AG09309 (cell line): ENCODE measurements around the gene RNF182.

ENCODE experiments used
- DNase-seq: peaks from one replicate; pipeline ENCODE4 v3.0.0-alpha.2; 2010; ENCODE audit warnings: low read depth
- H3K4me3 ChIP-seq: 2 replicates; pipeline ENCODE4 v1.5.1; 2011; ENCODE audit warnings: mild to moderate bottlenecking, low read depth, low read length, moderate library complexity; ENCODE audit not compliant: control insufficient read depth
- CTCF ChIP-seq: IDR thresholded peaks from 2 replicates; pipeline ENCODE4 v1.5.1; 2011; ENCODE audit warnings: mild to moderate bottlenecking, low read depth, low read length, inconsistent platforms; ENCODE audit not compliant: insufficient read depth, control insufficient read depth; ENCODE audit errors: missing control alignments

The RNF182 gene

GRCh38 chr6:13908955-13909381 is 15.8 kb upstream of the RNF182 start:
- H3K4me3 ChIP-seq, result no peak overlapping the region
- peak; percentile 38 for DNase-seq
- TF ChIP-seq CTCF, result peak; percentile 76

GRCh38 chr6:13910443-13910842 is 14.3 kb upstream of the RNF182 start:
- H3K4me3 ChIP-seq, result no peak overlapping the region
- DNase-seq, result no peak
- no peak for TF ChIP-seq CTCF

DNA sequence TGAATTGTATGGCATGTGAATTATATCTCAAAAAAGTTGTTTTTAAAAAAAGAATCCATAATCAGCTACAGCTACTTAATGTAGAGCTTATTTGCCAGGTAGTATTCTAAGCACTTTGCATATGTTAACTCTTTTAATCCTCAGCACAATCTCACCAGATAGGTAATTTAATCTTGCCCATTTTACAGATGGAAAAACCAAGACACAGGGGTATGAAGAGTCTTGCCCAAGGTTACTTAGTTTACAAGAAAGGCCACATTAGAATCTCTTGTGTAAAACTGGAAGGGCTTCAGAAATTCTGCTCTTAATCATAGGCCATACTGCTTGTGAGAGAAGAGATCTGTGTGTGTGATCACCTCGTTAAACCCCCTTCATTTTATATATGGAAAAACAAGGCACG is 13.4 kb upstream of the RNF182 start:
- no peak overlapping the region for H3K4me3 ChIP-seq
- TF ChIP-seq CTCF, result no peak
- DNase-seq, result no peak

GRCh38 chr6:13913226-13914001 is 11.3 kb upstream of the RNF182 start:
- TF ChIP-seq CTCF, result no peak
- no peak for DNase-seq

DNA sequence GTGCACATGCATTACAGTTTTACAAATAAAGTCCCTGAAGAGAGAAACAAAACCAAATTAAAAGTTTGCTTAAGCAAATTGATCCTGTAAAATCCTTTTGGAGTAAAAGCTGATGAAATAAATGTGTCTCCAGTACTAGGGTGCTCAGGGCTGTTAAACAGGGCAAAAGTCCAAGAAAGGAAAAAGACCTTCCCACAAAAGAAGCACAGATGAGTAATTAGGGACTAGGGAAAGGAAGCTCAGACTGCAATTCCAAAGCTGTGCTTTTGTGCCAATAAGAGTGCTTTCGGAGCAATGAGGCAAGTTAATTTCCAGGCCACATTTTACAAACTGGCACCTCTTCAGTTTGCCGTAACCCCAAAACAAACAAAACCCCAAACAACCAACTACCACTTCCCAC is 10.4 kb upstream of the RNF182 start:
- DNase-seq, result no peak
- no peak overlapping the region for H3K4me3 ChIP-seq
- no peak for TF ChIP-seq CTCF

More at GRCh38 chr6:13913226-13914001, 11.3 kb upstream of the RNF182 start:
- no peak overlapping the region for H3K4me3 ChIP-seq

GRCh38 chr6:13915561-13916229 is 9.1 kb upstream of the RNF182 start:
- no peak for TF ChIP-seq CTCF
- no peak for DNase-seq
- no peak overlapping the region for H3K4me3 ChIP-seq
